Measurements from ENCODE around the gene USP10. TPM values are rescaled to one million over a fixed set of nuclear protein-coding genes. Genes with fewer than 3 reads are reported as not detected.

Gene USP10, protein sequence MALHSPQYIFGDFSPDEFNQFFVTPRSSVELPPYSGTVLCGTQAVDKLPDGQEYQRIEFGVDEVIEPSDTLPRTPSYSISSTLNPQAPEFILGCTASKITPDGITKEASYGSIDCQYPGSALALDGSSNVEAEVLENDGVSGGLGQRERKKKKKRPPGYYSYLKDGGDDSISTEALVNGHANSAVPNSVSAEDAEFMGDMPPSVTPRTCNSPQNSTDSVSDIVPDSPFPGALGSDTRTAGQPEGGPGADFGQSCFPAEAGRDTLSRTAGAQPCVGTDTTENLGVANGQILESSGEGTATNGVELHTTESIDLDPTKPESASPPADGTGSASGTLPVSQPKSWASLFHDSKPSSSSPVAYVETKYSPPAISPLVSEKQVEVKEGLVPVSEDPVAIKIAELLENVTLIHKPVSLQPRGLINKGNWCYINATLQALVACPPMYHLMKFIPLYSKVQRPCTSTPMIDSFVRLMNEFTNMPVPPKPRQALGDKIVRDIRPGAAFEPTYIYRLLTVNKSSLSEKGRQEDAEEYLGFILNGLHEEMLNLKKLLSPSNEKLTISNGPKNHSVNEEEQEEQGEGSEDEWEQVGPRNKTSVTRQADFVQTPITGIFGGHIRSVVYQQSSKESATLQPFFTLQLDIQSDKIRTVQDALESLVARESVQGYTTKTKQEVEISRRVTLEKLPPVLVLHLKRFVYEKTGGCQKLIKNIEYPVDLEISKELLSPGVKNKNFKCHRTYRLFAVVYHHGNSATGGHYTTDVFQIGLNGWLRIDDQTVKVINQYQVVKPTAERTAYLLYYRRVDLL
- total RNA-seq: 10 to 100 TPM; 23.6 to 56.8 (median 45.4) TPM

DNA sequence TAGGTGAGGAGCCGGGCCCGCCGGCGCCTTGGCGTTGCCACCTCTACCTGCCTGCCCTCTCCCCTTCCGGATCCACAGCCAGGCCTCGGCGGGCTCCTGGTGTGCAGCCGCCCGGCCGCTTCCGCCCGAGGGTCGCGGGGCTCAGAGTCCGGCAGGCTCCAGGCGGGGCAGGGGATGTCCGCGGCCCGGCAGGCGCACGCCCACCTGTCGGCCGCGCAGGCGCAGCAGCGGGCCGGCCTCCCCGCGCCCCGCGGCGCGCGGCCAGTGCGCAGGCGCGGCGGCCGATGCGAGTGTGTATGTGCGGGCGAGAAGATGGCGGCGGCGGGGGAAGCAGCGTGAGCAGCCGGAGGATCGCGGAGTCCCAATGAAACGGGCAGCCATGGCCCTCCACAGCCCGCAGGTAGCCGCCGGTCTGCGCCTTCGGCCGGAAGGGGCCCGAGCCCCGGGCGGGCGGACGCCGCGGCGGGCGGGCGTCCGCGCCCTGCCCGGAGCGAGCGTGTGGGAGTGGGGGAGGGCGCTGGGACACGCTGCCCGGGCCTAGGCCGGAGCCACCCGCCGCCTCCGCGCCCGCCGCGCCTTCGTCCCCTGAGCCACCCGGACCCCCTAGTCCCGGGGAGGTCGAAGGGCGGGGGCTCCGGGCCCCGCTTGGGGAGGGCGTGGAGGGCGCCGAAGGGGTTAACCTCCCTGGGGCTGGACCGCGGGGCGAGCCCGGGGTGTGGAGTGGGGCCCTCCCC lies at the start of gene USP10:
TSS of gene USP10 (plus strand) at position 289 of the 734 bp plus-strand sequence. CDS start at position 380, 91 bp downstream.
- peak within 1 kb of the TSS; percentile 90 to 96 (median 94) for H3K27ac ChIP-seq
- DNase-seq: peak; percentile 86
- H3K36me3 ChIP-seq: no peaks in the 10 kb centered on the region
- WGBS, 2 donors (ENCODE audit: low coverage in 1 of 2): 1% methylated on average over 56 of the region's 97 CpGs; no CpG with 5 or more reads in 1 of the 2 donors
- no peaks in the 10 kb centered on the region for H3K27me3 ChIP-seq
- H3K4me1 ChIP-seq: peaks cover 4 to 43% (median 30%) of the 10 kb centered on the region in 4 donors
- TF ChIP-seq POLR2AphosphoS5 (IDR thresholded peaks at IDR 0.05) (peak; percentile 29 to 69 (median 59)), POLR2A (IDR thresholded peaks at IDR 0.05) (peak; percentile 12), EP300 (IDR thresholded peaks at IDR 0.05; ENCODE audit: low read depth) (no peak)
- TF ChIP-seq, protein P1, sequence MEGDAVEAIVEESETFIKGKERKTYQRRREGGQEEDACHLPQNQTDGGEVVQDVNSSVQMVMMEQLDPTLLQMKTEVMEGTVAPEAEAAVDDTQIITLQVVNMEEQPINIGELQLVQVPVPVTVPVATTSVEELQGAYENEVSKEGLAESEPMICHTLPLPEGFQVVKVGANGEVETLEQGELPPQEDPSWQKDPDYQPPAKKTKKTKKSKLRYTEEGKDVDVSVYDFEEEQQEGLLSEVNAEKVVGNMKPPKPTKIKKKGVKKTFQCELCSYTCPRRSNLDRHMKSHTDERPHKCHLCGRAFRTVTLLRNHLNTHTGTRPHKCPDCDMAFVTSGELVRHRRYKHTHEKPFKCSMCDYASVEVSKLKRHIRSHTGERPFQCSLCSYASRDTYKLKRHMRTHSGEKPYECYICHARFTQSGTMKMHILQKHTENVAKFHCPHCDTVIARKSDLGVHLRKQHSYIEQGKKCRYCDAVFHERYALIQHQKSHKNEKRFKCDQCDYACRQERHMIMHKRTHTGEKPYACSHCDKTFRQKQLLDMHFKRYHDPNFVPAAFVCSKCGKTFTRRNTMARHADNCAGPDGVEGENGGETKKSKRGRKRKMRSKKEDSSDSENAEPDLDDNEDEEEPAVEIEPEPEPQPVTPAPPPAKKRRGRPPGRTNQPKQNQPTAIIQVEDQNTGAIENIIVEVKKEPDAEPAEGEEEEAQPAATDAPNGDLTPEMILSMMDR (IDR thresholded peaks at IDR 0.05): no peak
- in situ Hi-C loops (cut with MboI; ENCODE audit: low pct_ligation_motif_present in 1 of 4, low pct_unique_long_range_greater_than_20kb in 1 of 4, low sequenced_read_pairs in 3 of 4): loop anchor here in 1 of 4 donors (25.0 kb wide), 1 partner anchor 188 kb away; the partner anchor contains the start of gene MEAK7
- intact Hi-C loops (cut with DNase I; ENCODE audit: low total_unique reads): no loop called here
- H3K4me3 ChIP-seq: peak within 1 kb of the TSS; percentile 96 to 99 (median 98)
- no peaks in the 10 kb centered on the region for H3K9me3 ChIP-seq

DNA sequence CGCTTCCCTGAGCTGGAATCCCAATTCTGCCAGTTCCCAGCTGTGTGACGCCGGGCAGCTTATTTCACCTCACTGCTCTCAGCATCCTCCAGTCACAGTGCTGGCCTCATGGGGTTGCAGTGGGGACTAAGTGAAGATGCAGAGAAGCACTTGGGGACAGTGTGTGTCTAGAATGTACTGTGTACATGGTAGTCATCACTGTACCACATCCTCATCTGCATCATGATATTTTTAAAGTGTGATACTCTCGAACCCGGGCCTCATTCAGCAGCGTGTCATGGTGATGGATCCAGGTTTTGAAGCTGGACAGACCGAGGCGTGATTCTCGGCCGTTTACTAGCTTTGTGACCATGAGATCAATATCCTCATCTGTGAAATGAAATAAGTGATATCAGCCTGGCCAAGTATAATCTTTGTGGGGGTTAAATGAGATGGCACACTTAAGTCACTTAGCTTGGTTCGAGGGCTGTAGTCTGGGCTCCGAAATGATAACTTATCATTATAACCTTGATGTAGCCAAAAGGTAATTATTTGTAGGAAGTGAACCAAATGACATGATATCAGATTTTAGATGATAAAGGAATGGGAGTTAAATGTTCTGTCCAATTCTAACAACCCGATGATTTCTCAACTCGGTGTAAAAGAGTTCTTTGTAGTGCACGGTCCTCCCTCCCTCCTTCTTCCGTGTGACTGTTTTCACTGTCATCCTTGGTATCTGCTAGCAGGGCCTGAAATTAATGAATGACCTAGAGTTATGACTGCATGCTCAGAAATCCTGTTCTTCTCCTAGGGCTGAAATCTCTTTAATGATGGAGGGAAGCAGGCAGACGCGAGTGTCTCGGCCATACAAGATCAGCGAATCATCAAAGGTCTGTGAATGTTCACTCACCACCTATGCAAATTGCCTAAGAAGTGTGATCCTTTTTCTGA lies 49.5 kb upstream of the USP10 start:
- Histone ChIP-seq H3K27ac (no peak overlapping the region), H3K4me3 (no peak overlapping the region), H3K9me3 (no peaks in the 10 kb centered on the region), H3K36me3 (peaks cover 0 to 12% (median 0%) of the 10 kb centered on the region in 4 donors), H3K27me3 (no peaks in the 10 kb centered on the region), H3K4me1 (peaks cover 4 to 21% (median 14%) of the 10 kb centered on the region in 4 donors)
- intact Hi-C loops (cut with DNase I; ENCODE audit: low total_unique reads) (no loop called here), in situ Hi-C loops (cut with MboI; ENCODE audit: low pct_ligation_motif_present in 1 of 4, low pct_unique_long_range_greater_than_20kb in 1 of 4, low sequenced_read_pairs in 3 of 4) (no loop called here)
- WGBS, 2 donors (ENCODE audit: low coverage in 1 of 2): 87 to 89% methylated on average over 17 to 20 of the region's 20 CpGs
- DNase-seq: no peak
- TF ChIP-seq EP300 (IDR thresholded peaks at IDR 0.05; ENCODE audit: low read depth) (no peak), POLR2A (IDR thresholded peaks at IDR 0.05) (no peak)
- TF ChIP-seq, protein P1 (IDR thresholded peaks at IDR 0.05): no peak

DNA sequence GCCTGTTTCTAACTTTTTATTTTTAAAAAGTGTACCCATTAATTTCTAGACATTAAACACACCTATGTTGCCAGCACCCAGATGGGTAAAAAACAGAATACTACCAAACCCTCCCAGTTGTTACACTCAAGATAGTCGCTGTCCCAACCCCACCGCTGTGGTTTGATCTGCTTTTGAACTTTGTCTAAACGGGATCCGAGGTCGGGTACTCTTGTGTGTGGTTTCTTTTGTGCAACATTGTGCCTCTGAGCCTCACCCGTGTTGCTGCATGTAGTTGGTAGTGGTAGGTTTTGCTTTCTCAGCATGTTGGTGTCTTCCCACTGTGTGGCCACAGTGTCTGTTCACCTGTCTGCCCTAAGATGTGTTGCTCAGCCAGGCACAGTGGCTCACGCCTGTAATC lies 47.2 kb upstream of the USP10 start:
- H3K27ac ChIP-seq: no peak overlapping the region
- no peak for DNase-seq
- H3K27me3 ChIP-seq: no peaks in the 10 kb centered on the region
- peaks cover 4 to 18% (median 11%) of the 10 kb centered on the region in 4 donors for H3K4me1 ChIP-seq
- in situ Hi-C loops (cut with MboI; ENCODE audit: low pct_ligation_motif_present in 1 of 4, low pct_unique_long_range_greater_than_20kb in 1 of 4, low sequenced_read_pairs in 3 of 4): no loop called here
- intact Hi-C loops (cut with DNase I; ENCODE audit: low total_unique reads): no loop called here
- H3K36me3 ChIP-seq: peaks cover 0 to 17% (median 8%) of the 10 kb centered on the region in 4 donors
- no peaks in the 10 kb centered on the region for H3K9me3 ChIP-seq
- no peak overlapping the region for H3K4me3 ChIP-seq
- 84 to 100% methylated on average over 1 to 7 of the region's 7 CpGs for WGBS, 2 donors (ENCODE audit: low coverage in 1 of 2)
- TF ChIP-seq EP300 (IDR thresholded peaks at IDR 0.05; ENCODE audit: low read depth) (no peak), POLR2AphosphoS5 (IDR thresholded peaks at IDR 0.05) (no peak), POLR2A (IDR thresholded peaks at IDR 0.05) (no peak)
- TF ChIP-seq, protein P1 (IDR thresholded peaks at IDR 0.05): no peak

Measured in transverse colon (tissue), 4 donors.